Neutrophil (primary cell): ENCODE results near the gene CREBBP.
"Not testable (repeated sequence)": the region's sequence is repeated elsewhere in the genome, so short reads cannot be mapped to it uniquely, and the experiment has no call there.

ENCODE experiments used
- H3K27ac ChIP-seq: fragments of 200-600 bp; sonication (generic); 2 replicates; pipeline ENCODE4 v1.5.1; 2016; ENCODE audit warnings: mild to moderate bottlenecking, moderate library complexity
- H3K27me3 ChIP-seq: fragments of 200-600 bp; sonication (generic); 2 replicates; pipeline ENCODE4 v1.6.0; 2016; ENCODE audit warnings: mild to moderate bottlenecking
- H3K36me3 ChIP-seq: fragments of 200-600 bp; sonication (generic); 2 replicates; pipeline ENCODE4 v1.5.1; 2017
- H3K4me1 ChIP-seq, 2 experiments: fragments of 200-600 bp in 1 of 2; sonication (generic) in 1 of 2; 1 replicate in 1 of 2; 2 replicates in 1 of 2; pipeline versions ENCODE4 v1.5.1 to v1.6.1; 2013 to 2016; ENCODE audit warnings: low read depth in 1 of 2, low read length in 1 of 2, mild to moderate bottlenecking in 1 of 2, moderate library complexity in 1 of 2; ENCODE audit not compliant: control insufficient read depth in 1 of 2, insufficient read depth in 1 of 2
- H3K4me3 ChIP-seq, 2 experiments: fragments of 200-600 bp in 1 of 2; sonication (generic) in 1 of 2; 1 replicate in 1 of 2; 2 replicates in 1 of 2; pipeline ENCODE4 v1.5.1; 2013 to 2016; ENCODE audit warnings: low read depth in 1 of 2, low read length in 1 of 2, mild to moderate bottlenecking in 1 of 2, moderate library complexity in 1 of 2
- H3K9me3 ChIP-seq: fragments of 200-600 bp; sonication (generic); 2 replicates; pipeline ENCODE4 v1.5.1; 2016
- TF ChIP-seq, protein P1 (sequence below): fragments of 200-600 bp; sonication (generic); IDR thresholded peaks from 2 replicates; pipeline ENCODE4 v1.5.1; 2016; ENCODE audit warnings: antibody characterized with exemption

CREBBP gene

DNA sequence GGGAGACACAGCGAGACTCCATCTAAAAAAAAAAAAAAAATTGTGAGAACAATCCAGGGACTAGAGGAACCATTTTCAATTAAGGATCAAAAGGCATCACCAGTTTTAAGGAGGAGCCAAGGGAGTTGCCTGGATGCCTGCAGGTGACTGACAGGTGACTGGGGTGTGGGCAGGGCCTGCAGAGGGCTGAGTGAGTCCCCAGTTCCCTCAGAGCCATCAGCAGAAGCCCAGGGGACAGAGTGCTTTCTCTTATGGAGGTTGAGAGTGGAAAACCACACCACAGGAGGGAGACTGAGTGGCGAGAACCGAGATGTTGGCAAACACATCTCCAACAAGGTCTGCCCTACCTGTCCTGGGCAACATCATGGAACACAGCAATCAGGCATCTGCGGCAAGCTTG lies 27.1 kb upstream of the CREBBP start:
- Histone ChIP-seq H3K4me1 (no peaks in the 10 kb centered on the region), H3K36me3 (no peaks in the 10 kb centered on the region), H3K27ac (no peak overlapping the region), H3K27me3 (peaks cover 13% of the 10 kb centered on the region), H3K9me3 (no peaks in the 10 kb centered on the region), H3K4me3 (no peak overlapping the region)
- TF ChIP-seq, protein P1, sequence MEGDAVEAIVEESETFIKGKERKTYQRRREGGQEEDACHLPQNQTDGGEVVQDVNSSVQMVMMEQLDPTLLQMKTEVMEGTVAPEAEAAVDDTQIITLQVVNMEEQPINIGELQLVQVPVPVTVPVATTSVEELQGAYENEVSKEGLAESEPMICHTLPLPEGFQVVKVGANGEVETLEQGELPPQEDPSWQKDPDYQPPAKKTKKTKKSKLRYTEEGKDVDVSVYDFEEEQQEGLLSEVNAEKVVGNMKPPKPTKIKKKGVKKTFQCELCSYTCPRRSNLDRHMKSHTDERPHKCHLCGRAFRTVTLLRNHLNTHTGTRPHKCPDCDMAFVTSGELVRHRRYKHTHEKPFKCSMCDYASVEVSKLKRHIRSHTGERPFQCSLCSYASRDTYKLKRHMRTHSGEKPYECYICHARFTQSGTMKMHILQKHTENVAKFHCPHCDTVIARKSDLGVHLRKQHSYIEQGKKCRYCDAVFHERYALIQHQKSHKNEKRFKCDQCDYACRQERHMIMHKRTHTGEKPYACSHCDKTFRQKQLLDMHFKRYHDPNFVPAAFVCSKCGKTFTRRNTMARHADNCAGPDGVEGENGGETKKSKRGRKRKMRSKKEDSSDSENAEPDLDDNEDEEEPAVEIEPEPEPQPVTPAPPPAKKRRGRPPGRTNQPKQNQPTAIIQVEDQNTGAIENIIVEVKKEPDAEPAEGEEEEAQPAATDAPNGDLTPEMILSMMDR: no peak

DNA sequence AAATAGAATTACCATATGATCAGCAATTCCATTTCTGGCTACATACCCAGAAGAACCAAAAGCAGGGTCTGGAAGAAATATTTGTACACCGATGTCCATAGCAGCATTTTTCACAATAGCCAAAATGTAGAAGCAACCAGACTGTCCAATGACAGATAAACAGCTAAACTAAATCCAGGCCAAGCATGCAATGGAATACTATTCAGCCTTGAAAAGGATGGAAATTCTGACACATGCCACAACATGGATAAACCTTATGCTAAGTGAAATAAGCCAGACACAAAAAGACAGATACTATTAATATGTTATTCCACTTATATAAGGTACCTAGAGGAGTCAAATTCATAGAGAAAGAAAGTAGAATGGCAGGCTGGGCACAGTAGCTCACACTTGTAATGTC lies 25.9 kb upstream of the CREBBP start:
- H3K9me3 ChIP-seq: no peaks in the 10 kb centered on the region
- no peak overlapping the region for H3K27ac ChIP-seq
- TF ChIP-seq, protein P1: no peak
- H3K36me3 ChIP-seq: no peaks in the 10 kb centered on the region
- peaks cover 13% of the 10 kb centered on the region for H3K27me3 ChIP-seq
- no peaks in the 10 kb centered on the region for H3K4me1 ChIP-seq
- H3K4me3 ChIP-seq: no peak overlapping the region

DNA sequence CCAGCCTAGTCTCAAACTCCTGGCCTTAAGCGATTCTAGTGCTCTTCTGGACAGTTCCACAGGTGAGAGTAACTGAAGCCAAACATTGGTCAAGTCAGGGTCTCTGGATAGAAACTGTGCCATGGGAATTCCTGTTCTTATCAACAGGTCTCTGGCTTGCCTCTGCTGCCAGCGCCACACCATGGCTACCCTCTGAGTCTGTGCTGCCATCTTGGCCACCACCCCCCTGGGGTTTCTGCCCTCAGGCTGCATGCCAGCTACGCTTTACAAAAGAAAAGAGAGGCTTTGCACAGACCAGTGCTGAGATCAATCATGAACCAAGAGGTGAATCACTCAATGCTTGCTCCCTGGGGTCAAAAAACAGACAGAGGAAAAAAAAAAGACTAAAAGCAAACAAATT lies 24.4 kb upstream of the CREBBP start:
- Histone ChIP-seq H3K27ac (no peak overlapping the region), H3K36me3 (no peaks in the 10 kb centered on the region), H3K4me1 (no peaks in the 10 kb centered on the region), H3K27me3 (peaks cover 13% of the 10 kb centered on the region), H3K9me3 (no peaks in the 10 kb centered on the region), H3K4me3 (no peak overlapping the region)
- TF ChIP-seq, protein P1: no peak

DNA sequence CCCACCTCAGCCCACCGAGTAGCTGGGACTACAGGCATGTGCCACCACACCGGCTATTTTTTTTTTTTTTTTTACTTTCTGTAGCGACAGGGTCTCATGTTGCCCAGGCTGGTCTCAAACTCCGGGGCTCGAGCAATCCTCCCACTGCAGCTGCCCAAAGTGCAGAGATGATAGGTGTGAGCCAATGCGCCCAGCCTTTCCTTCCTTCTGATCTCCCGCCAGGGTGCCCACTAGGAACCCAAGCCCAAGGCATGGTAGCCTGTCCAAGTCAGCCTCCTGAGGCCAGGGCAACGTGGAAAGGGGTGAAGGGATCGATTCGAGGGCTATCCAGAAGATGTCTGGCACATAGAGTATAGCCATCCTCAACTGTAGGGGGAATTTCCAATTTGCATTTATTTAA lies 9.6 kb upstream of the CREBBP start:
- no peaks in the 10 kb centered on the region for H3K4me1 ChIP-seq
- H3K27ac ChIP-seq: no peak overlapping the region
- no peak overlapping the region for H3K4me3 ChIP-seq
- no peaks in the 10 kb centered on the region for H3K36me3 ChIP-seq
- TF ChIP-seq, protein P1: no peak
- H3K9me3 ChIP-seq: no peaks in the 10 kb centered on the region
- H3K27me3 ChIP-seq: peaks cover 20% of the 10 kb centered on the region

DNA sequence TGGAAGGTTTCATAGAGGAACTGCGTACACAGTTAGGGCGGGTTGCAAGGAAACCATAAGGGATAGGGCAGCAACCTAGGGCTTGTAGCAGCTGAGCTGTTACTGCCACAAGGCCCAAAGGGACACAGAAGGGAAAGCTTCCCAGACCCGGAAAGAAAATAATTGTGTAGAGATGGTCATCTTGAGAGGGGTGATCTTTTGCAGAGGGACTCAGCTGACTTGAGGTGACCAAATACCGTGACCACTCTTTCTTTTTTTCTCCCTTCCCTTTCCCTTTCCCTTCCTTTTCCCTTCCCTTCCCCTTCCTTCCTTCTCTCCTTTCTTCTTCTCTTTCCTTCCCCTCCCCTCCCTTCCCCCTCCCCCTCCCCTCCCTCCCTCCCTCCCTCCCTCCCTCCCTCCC lies 8.5 kb upstream of the CREBBP start:
- TF ChIP-seq, protein P1: no peak

DNA sequence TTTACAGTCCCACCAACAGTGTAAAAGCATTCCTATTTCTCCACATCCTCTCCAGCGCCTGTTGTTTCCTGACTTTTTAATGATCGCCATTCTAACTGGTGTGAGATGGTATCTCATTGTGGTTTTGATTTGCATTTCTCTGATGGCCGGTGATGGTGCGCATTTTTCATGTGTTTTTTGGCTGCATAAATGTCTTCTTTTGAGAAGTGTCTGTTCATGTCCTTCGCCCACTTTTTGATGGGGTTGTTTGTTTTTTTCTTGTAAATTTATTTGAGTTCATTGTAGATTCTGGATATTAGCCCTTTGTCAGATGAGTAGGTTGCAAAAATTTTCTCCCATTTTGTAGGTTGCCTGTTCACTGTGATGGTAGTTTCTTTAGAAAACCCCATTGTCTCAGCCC lies 5.5 kb upstream of the CREBBP start:
- not testable (repeated sequence) for H3K4me1 ChIP-seq, H3K9me3 ChIP-seq, H3K27ac ChIP-seq, H3K36me3 ChIP-seq, H3K4me3 ChIP-seq
- H3K27me3 ChIP-seq: peaks cover 57% of the 10 kb centered on the region

More for the DNA sequence above, 8.5 kb upstream of the CREBBP start:
- Histone ChIP-seq H3K4me1 (no peaks in the 10 kb centered on the region), H3K27me3 (peaks cover 28% of the 10 kb centered on the region), H3K4me3 (no peak overlapping the region), H3K9me3 (no peaks in the 10 kb centered on the region), H3K36me3 (no peaks in the 10 kb centered on the region), H3K27ac (no peak overlapping the region)
